HG03575 (cell line): ENCODE measurements around the gene ANKRD33B.
"Not testable (repeated sequence)": the region's sequence is repeated elsewhere in the genome, so short reads cannot be mapped to it uniquely, and the experiment has no call there.

ENCODE experiments used
- ATAC-seq: cut with Tn5 transposase; IDR thresholded peaks from one replicate; pipeline ENCODE4 v1.9.1; 2021; ENCODE audit not compliant: unreplicated experiment, insufficient number of reproducible peaks, low FRiP score; ENCODE audit errors: extremely low read depth

Gene ANKRD33B

GRCh38 chr5:10627160-10627701 lies 63.4 kb downstream of the ANKRD33B start:
- no peak for ATAC-seq

GRCh38 chr5:10628601-10629000 lies 64.7 kb downstream of the ANKRD33B start:
- ATAC-seq = no peak

- ATAC-seq = no peak
These were observed 65.8 kb downstream of the ANKRD33B start for GRCh38 chr5:10629682-10630081.

- ATAC-seq = no peak
These were observed 66.3 kb downstream of the ANKRD33B start for GRCh38 chr5:10630126-10630525.

GRCh38 chr5:10630744-10631143 lies 66.9 kb downstream of the ANKRD33B start:
- ATAC-seq = not testable (repeated sequence)

- no peak for ATAC-seq
These were observed 67.6 kb downstream of the ANKRD33B start for GRCh38 chr5:10631316-10631996.

- ATAC-seq = peak; percentile 16
These were observed 68.4 kb downstream of the ANKRD33B start for GRCh38 chr5:10632110-10632761.

- ATAC-seq = no peak
These were observed 69.6 kb downstream of the ANKRD33B start for GRCh38 chr5:10633271-10634049.

GRCh38 chr5:10634050-10634449 lies 70.2 kb downstream of the ANKRD33B start:
- ATAC-seq = no peak

GRCh38 chr5:10634562-10634961 lies 70.7 kb downstream of the ANKRD33B start:
- no peak for ATAC-seq

- peak; percentile 47 for ATAC-seq
These were observed 71.5 kb downstream of the ANKRD33B start for GRCh38 chr5:10635257-10635866.

GRCh38 chr5:10635867-10636350 lies 72.0 kb downstream of the ANKRD33B start:
- ATAC-seq = no peak

- no peak for ATAC-seq
These were observed 72.7 kb downstream of the ANKRD33B start for GRCh38 chr5:10636363-10637142.

GRCh38 chr5:10637944-10638343 lies 74.1 kb downstream of the ANKRD33B start:
- no peak for ATAC-seq

- ATAC-seq = not testable (repeated sequence)
These were observed 74.9 kb downstream of the ANKRD33B start for GRCh38 chr5:10638723-10639122.

- ATAC-seq = no peak
These were observed 76.0 kb downstream of the ANKRD33B start for GRCh38 chr5:10639846-10640368.

GRCh38 chr5:10642367-10642766 lies 78.5 kb downstream of the ANKRD33B start:
- ATAC-seq = no peak

GRCh38 chr5:10644192-10644591 lies 80.3 kb downstream of the ANKRD33B start:
- no peak for ATAC-seq
